ENCODE measurements around the gene APLNR. TPM values are rescaled to one million over a fixed set of nuclear protein-coding genes. Genes with fewer than 3 reads are reported as not detected.

APLNR gene
- total and polyA plus RNA-seq, 2 of the 8 experiments (the other 6 are each of a cell fraction or from before 2014, with no cell fraction given), result 0.80 TPM; not detected in 1

DNA sequence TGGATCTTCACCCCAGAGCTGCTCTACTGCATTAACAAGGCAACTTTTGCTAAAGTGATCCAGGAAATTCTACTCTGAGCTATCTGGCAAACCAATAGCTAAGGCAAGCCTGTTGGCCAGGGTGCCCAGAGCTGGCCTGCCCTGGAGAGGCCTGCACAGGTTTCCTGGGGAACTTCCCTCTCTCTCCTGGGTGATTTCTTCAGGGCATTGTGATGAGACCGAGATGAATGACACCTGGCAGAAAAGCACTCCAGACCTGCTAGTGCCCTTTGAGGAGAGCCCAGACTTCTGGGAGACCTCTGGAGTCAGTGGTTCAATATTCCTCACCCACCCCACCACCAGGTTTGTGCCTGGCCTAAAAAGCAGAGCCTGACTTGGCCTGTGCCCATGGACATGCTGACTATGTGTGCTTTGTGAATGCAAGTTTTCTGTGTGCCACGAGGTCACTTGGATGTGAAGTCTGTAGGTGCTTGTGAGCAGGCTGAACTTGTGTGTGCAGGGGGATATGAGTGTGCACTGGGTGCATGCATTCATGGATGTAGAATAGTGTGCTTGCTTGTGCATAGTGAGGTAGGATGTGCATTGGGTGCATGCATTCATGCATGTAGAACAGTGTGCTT lies 4.4 kb upstream of the APLNR start (continued):
- TF ChIP-seq, protein P1, sequence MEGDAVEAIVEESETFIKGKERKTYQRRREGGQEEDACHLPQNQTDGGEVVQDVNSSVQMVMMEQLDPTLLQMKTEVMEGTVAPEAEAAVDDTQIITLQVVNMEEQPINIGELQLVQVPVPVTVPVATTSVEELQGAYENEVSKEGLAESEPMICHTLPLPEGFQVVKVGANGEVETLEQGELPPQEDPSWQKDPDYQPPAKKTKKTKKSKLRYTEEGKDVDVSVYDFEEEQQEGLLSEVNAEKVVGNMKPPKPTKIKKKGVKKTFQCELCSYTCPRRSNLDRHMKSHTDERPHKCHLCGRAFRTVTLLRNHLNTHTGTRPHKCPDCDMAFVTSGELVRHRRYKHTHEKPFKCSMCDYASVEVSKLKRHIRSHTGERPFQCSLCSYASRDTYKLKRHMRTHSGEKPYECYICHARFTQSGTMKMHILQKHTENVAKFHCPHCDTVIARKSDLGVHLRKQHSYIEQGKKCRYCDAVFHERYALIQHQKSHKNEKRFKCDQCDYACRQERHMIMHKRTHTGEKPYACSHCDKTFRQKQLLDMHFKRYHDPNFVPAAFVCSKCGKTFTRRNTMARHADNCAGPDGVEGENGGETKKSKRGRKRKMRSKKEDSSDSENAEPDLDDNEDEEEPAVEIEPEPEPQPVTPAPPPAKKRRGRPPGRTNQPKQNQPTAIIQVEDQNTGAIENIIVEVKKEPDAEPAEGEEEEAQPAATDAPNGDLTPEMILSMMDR (IDR thresholded peaks at IDR 0.05; ENCODE audit: control extremely low read depth in 1 of 3, insufficient read depth in 1 of 3, low read depth in 1 of 3, low read length in 3 of 3), result no peak
- no peak for TF ChIP-seq CBX8 (IDR thresholded peaks at IDR 0.05; ENCODE audit: borderline replicate concordance, low read depth, low read length)
- no peak for TF ChIP-seq EZH2 (IDR thresholded peaks at IDR 0.05; ENCODE audit: low read depth, low read length, severe bottlenecking)
- TF ChIP-seq GABPA (IDR thresholded peaks at IDR 0.05; ENCODE audit: borderline replicate concordance, insufficient read depth, low read length), result no peak
- TF ChIP-seq TCF12 (IDR thresholded peaks at IDR 0.05; ENCODE audit: low read depth, low read length), result no peak
- TF ChIP-seq GTF2F1 (IDR thresholded peaks at IDR 0.05; ENCODE audit: borderline replicate concordance, low read depth, low read length), result no peak
- TF ChIP-seq JUND (IDR thresholded peaks at IDR 0.05; ENCODE audit: low read length), result no peak
- TF ChIP-seq SAP30 (IDR thresholded peaks at IDR 0.05; ENCODE audit: insufficient read depth, insufficient replicate concordance, low read length), result no peak
- no peak for TF ChIP-seq RNF2 (IDR thresholded peaks at IDR 0.05; ENCODE audit: borderline replicate concordance, low read depth, low read length, missing control alignments, poor library complexity, severe bottlenecking)
